ENCODE results near the gene PITPNM3.

PITPNM3 gene

DNA sequence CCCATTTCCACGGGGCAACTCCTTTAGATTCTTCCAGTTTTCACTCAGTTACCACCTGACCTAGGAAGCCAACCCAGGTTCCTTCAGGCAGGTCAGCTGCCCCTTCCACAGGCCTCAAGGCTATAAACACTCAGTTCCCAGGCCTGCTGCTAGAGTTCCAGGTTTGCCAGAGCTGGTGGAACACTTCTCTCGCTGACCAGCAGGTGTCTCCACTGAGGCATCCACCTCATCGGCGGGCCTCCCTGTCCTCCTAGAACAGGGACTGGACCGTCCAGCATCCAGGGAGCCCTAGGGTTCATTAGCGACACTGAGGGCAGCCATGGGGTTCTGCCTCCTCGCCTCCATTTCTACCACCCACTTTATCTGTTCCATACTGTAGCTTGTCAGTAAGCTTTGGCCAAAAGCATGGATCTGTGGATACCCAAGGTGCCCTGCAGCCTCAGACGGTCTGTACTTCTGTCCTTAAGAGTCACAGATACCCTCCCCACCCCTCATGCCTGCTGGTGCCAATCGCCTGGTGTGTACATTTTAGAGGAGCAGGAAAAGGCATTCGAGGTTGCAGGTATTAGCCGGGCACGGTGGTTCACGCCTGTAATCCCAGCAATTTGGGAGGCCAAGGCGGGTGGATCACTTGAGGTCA, 83.1 kb downstream of the PITPNM3 start:
- TF ChIP-seq POLR2AphosphoS5 (IDR thresholded peaks at IDR 0.05; ENCODE audit: low read depth, low read length) (no peak), POU2F2 (IDR thresholded peaks at IDR 0.05; ENCODE audit: low read depth, low read length) (no peak), TAF1 (IDR thresholded peaks at IDR 0.05; ENCODE audit: low read depth, low read length) (no peak), PAX5 (IDR thresholded peaks at IDR 0.05; ENCODE audit: insufficient read depth, low read length, severe bottlenecking) (no peak)
- FAIRE-seq (peak; percentile 91), DNase-seq (ENCODE audit: insufficient read length, low spot score) (peak; percentile 92)

DNA sequence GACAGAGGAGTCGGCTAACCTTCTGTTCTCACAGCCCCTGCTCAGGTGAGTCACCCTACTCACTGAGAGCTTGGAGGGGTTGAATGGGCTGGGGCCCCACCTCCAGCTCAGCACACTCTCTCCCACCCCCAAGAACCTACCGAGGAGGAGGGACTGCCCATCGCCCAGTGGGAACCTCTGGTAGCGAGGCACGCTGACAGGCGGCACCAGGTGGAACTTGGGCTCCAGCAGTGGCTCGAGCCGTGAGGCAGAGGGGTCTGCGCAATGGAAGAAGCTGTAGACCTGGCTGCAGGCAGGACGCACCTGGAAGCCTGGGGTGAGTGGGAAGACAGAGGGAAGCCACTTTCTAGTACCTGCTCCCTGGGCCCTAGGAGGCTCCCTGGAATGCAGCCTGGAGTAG, 83.8 kb downstream of the PITPNM3 start:
- FAIRE-seq (no peak), DNase-seq (ENCODE audit: insufficient read length, low spot score) (no peak)
- no peak for TF ChIP-seq POLR2AphosphoS5 (IDR thresholded peaks at IDR 0.05; ENCODE audit: low read depth, low read length)
- TF ChIP-seq SPI1 (IDR thresholded peaks at IDR 0.05; ENCODE audit: low read depth, low read length): no peak
- no peak for TF ChIP-seq TAF1 (IDR thresholded peaks at IDR 0.05; ENCODE audit: low read depth, low read length)
- no peak for TF ChIP-seq POLR2A (IDR thresholded peaks at IDR 0.05; ENCODE audit: low read depth, low read length)
- TF ChIP-seq PAX5 (IDR thresholded peaks at IDR 0.05; ENCODE audit: insufficient read depth, low read length, severe bottlenecking): no peak
- no peak for TF ChIP-seq POU2F2 (IDR thresholded peaks at IDR 0.05; ENCODE audit: low read depth, low read length)

DNA sequence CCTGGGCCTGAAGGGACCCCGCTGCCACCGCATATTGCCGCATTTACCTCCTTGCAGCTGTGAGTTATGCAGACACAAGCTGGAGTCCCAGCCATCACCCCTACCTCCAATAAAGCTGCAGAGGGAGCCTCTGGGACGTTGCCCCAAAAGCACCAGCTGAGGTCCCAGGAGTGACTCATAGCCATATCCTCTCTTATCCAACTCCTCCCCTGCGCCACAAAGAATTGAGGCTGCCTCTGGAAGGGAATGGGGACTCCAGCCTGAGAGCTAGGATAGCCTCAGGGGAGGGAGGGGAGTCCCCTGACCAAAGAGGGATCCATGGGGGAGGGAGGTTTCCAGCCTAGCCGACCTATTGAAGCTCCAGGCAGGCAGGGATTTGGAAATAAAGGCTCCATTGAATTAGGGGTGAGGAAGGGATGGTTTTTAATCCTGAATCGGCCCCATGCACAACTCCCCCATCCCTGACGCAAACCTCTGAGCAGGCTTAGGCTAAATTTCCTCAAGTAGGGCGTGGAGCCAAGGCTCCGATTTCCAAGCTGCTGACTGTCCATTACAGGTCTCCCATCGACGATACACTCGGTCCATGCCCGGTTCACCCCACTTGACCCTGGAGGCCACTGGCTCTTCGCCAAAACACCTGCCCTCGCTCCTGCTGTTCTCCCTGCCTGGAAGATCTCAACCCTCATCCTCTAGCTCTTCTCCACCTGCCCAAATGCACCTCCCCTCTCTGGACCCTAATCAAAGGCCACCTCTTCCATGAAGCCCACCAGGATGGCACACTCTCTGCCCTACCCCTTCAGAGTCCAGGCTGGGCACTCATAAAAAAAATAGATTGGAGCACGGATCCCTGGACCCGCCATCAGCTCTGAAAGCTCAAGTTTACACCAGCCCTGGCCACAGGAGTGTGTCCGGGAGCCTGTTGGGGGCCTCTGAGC, 84.6 kb downstream of the PITPNM3 start:
- TF ChIP-seq POU2F2 (IDR thresholded peaks at IDR 0.05; ENCODE audit: low read depth, low read length): no peak
- FAIRE-seq (no peak), DNase-seq (ENCODE audit: insufficient read length, low spot score) (no peak)

DNA sequence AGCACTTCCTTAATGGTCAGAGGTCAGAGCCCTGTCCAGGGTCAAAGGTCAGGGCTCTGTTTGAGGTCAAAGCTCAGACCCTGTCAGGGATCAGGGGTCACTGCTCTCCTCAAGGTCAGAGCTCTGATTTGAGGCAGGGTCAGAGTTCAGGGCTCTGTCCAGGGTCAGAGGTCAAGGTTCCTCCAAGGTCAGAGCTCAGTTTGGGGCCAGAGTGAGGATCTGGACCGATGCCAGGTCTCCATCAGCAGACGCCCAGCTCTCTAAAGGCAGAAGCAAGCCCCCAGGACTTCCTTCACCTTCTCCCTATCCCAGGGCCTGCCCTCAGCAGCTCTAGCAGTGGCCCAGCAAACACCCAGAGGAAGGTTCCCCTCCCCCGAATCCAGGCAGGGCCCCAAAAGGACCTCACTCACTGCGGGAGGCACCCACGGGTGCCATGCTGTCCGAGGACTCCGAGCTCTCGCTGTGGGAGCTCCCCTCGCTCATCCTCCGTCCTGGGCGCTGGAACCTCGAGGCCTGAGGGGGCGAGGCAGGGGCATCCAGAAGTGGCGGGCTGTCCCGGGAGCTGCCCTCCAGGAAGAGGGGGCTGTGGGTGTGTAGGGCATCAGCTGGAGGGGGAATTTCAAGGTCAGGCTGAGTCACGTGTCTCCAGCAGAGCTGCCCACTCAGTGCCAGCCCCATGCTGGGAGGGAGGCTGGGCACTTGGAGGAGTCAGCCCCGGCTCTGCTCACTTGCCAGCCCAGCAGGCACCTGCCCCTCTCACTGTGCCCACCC, 85.4 kb downstream of the PITPNM3 start:
- no peak for FAIRE-seq
- TF ChIP-seq TAF1 (IDR thresholded peaks at IDR 0.05; ENCODE audit: low read depth, low read length) (no peak), POLR2A (IDR thresholded peaks at IDR 0.05; ENCODE audit: low read depth, low read length) (no peak), POU2F2 (IDR thresholded peaks at IDR 0.05; ENCODE audit: low read depth, low read length) (no peak), PAX5 (IDR thresholded peaks at IDR 0.05; ENCODE audit: insufficient read depth, low read length, severe bottlenecking) (no peak), POLR2AphosphoS5 (IDR thresholded peaks at IDR 0.05; ENCODE audit: low read depth, low read length) (no peak), SPI1 (IDR thresholded peaks at IDR 0.05; ENCODE audit: low read depth, low read length) (no peak)
- DNase-seq (ENCODE audit: insufficient read length, low spot score): no peak

DNA sequence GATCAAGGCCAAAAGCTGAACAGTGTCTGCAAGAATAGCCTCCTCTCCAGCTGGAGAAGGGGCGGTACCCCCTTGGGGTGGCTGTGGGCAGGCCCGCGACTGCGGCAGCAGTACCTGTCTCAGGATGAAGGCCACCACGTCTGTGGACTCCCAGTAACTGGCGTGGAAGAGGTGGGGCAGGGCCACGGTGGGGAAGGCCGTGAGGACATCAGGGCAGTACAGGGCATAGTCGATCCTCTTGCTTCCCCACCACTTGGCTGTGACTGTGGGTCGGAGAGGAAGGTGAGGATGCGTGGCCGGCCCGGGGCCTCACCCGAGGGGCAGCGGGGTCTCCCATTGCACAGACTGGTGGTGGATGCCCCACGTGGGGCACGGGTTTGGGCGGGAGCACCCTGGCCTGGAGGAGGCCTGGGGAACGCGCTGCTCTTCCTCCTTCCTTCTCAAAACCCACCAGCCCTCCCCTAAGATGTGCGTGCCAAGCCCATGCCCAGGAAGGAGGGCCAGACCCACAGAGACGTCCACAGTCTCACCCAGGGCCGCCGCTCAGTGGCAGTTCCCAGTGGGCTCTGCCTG, 86.1 kb downstream of the PITPNM3 start:
- DNase-seq (ENCODE audit: insufficient read length, low spot score): no peak
- no peak for FAIRE-seq
- TF ChIP-seq TAF1 (IDR thresholded peaks at IDR 0.05; ENCODE audit: low read depth, low read length): no peak

DNA sequence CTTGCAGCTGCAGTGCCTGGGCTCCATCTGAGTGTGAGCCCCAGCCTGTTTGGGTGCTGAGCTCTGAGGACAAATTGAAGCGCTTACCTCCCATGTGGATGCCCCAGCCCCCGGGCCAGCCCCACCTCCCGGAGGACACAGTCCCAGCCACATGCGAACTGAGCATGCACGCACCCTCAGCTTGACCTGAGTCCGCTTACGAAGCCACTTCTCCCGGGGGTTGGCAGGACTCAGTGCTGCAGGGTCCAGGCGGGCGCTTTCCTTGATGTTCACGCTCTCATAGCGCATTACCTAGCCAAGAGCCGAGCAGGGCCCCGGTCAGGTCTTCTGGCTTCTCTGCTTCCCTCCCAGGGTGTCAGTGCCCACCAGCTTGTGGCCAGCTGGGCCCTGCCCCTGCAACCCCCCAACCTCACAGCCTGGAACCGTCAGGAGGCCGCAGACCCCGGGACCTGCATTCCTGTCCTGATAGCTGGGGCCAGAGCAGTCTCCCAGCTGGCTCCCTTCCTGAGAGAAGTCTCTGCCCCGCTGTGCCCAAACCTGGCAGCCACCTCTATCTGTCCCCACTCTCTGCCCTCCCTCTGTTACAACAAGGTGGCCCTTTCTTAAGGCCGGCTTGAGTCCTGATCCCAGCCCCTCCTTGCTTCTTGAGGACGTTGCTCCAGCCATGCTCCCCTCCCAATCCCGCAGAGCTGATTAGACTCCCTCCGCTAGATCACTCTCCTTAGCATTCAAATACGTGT, 88.1 kb downstream of the PITPNM3 start:
- TF ChIP-seq SPI1 (IDR thresholded peaks at IDR 0.05; ENCODE audit: low read depth, low read length) (no peak), POLR2A (IDR thresholded peaks at IDR 0.05; ENCODE audit: low read depth, low read length) (no peak), TAF1 (IDR thresholded peaks at IDR 0.05; ENCODE audit: low read depth, low read length) (no peak), POLR2AphosphoS5 (IDR thresholded peaks at IDR 0.05; ENCODE audit: low read depth, low read length) (no peak), PAX5 (IDR thresholded peaks at IDR 0.05; ENCODE audit: insufficient read depth, low read length, severe bottlenecking) (no peak), POU2F2 (IDR thresholded peaks at IDR 0.05; ENCODE audit: low read depth, low read length) (no peak)
- DNase-seq (ENCODE audit: insufficient read length, low spot score) (no peak), FAIRE-seq (no peak)

DNA sequence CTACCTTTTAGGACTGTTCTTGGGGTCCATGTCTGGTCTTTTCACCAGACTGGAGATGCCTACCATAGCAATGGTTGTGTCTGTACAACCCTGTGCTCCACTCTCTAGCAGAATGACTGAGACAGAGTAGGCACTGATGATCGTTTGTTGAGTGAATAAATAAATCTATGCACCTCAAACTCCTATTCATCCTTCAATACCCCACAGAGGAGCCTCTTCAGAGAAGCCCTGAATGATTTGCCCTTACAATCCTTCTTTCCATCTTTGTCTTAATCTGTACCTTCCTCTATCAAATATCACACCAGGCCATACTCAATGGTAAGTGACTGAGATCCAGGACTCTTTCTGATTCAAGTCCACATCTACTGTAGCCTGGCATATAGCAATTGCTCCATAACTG, 88.8 kb downstream of the PITPNM3 start:
- no peak for FAIRE-seq
- TF ChIP-seq POU2F2 (IDR thresholded peaks at IDR 0.05; ENCODE audit: low read depth, low read length) (no peak), POLR2AphosphoS5 (IDR thresholded peaks at IDR 0.05; ENCODE audit: low read depth, low read length) (no peak), PAX5 (IDR thresholded peaks at IDR 0.05; ENCODE audit: insufficient read depth, low read length, severe bottlenecking) (no peak), POLR2A (IDR thresholded peaks at IDR 0.05; ENCODE audit: low read depth, low read length) (no peak), SPI1 (IDR thresholded peaks at IDR 0.05; ENCODE audit: low read depth, low read length) (no peak), TAF1 (IDR thresholded peaks at IDR 0.05; ENCODE audit: low read depth, low read length) (no peak)
- DNase-seq (ENCODE audit: insufficient read length, low spot score): no peak

DNA sequence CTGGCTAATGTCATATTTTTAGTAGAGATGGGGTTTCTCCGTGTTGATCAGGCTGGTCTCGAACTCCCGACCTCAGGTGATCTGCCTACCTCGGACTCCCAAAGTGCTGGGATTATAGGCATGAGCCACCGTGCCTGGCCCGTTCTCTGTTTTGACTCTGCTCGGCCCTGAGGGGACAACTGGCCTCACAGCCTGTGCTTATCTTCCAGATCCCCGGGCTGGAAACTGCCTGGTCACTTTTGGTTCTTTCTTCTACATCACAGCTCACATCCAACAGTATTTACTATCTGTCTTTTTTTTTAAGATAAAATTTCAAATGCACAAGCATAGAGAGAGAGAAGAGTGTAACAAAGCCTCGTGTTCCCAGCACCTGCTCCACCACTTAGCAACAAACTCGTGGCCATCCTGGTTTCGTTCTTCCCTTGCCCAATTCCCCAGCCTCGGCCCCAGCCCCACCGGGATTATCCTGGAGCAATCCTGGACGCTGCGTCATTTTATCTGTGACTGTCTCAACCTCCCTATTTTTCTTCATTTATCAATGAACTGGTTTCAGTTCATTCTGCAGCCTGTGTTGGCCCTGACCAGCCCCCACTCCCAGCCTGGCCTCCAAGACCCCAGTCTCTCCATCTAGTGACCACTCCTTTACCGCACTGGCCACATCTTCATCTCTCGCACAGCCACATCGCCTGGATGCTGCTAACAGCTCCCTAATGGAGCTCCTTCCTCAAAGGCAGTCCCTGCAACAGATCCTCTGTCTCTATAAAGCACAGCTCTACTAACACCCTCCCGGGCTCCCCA, 91.0 kb downstream of the PITPNM3 start:
- no peak for DNase-seq (ENCODE audit: insufficient read length, low spot score)
- no peak for FAIRE-seq
- TF ChIP-seq POLR2AphosphoS5 (IDR thresholded peaks at IDR 0.05; ENCODE audit: low read depth, low read length) (no peak), SPI1 (IDR thresholded peaks at IDR 0.05; ENCODE audit: low read depth, low read length) (no peak), TAF1 (IDR thresholded peaks at IDR 0.05; ENCODE audit: low read depth, low read length) (no peak), POU2F2 (IDR thresholded peaks at IDR 0.05; ENCODE audit: low read depth, low read length) (no peak), POLR2A (IDR thresholded peaks at IDR 0.05; ENCODE audit: low read depth, low read length) (no peak), PAX5 (IDR thresholded peaks at IDR 0.05; ENCODE audit: insufficient read depth, low read length, severe bottlenecking) (no peak)
